Activated CD8-positive, alpha-beta T cell treated with anti-CD3 and anti-CD28 coated beads, Interleukin-2, amount 10 ng/mL, durations not matched to agents 7 days and 5 days (primary cell): Measurements from ENCODE around the gene MSLN. TPM values are rescaled to one million over a fixed set of nuclear protein-coding genes. Genes with fewer than 3 reads are reported as not detected.
"Not testable (repeated sequence)": the region's sequence is repeated elsewhere in the genome, so short reads cannot be mapped to it uniquely, and the experiment has no call there.

Experiments
- ATAC-seq: fragments of 150-1000 bp; cut with Tn5 transposase; one replicate; pipeline ENCODE4 v1.10.0; 2021; ENCODE audit warnings: moderate library complexity
- CTCF ChIA-PET: fragments of 350-600 bp; sonication (Branson Sonifier 250); formaldehyde crosslinking; loops from one replicate; lab custom pipeline; 2021; ENCODE audit warnings: antibody characterized with exemption; lab: Charles Lee
- POLR2A ChIA-PET: fragments of 350-600 bp; sonication (Branson Sonifier 250); formaldehyde crosslinking; loops from one replicate; lab custom pipeline; 2021; ENCODE audit warnings: antibody characterized with exemption; lab: Charles Lee
- DNase-seq: peaks from one replicate; pipeline ENCODE4 v3.0.0-alpha.2; 2020
- H3K27ac Mint-ChIP-seq: one replicate; pipeline ENCODE4 v1.8.0; 2021; ENCODE audit warnings: mild to moderate bottlenecking, mixed read lengths
- H3K27me3 Mint-ChIP-seq: one replicate; pipeline ENCODE4 v1.8.0; 2021; ENCODE audit warnings: low read depth, mixed read lengths
- H3K36me3 Mint-ChIP-seq: one replicate; pipeline ENCODE4 v1.8.0; 2021; ENCODE audit warnings: low read depth, mixed read lengths
- H3K4me1 Mint-ChIP-seq: one replicate; pipeline ENCODE4 v1.8.0; 2021; ENCODE audit warnings: low read depth, mixed read lengths
- H3K4me3 Mint-ChIP-seq: one replicate; pipeline ENCODE4 v1.8.0; 2021; ENCODE audit warnings: mild to moderate bottlenecking, mixed read lengths
- H3K9me3 Mint-ChIP-seq: one replicate; pipeline ENCODE4 v1.8.0; 2022; ENCODE audit warnings: mixed read lengths; ENCODE audit not compliant: insufficient read depth
- total RNA-seq, 2 experiments: library from RNA; stranded (reverse); gene quantifications; one replicate each; pipeline ENCODE4 v1.2.3, GENCODE V29; 2021

Gene MSLN
- total RNA-seq, 2 experiments from 2014 or later = not detected

GRCh38 chr16:750485-750884 is 10.0 kb upstream of the MSLN start:
- no peaks in the 10 kb centered on the region for H3K9me3 Mint-ChIP-seq
- H3K36me3 Mint-ChIP-seq = no peaks in the 10 kb centered on the region
- ChIA-PET POLR2A (no interaction called here), CTCF (interaction anchor here (3.0 kb wide), 1 partner anchor 9 kb away, joined by 15 read pairs; the partner anchor contains the start of gene CIAO3)
- H3K27ac Mint-ChIP-seq = no peak overlapping the region
- H3K27me3 Mint-ChIP-seq = peaks cover 2% of the 10 kb centered on the region
- peaks cover 2% of the 10 kb centered on the region for H3K4me1 Mint-ChIP-seq
- H3K4me3 Mint-ChIP-seq = no peak overlapping the region
- DNase-seq = no peak
- ATAC-seq = no peak

- H3K4me1 Mint-ChIP-seq = peaks cover 2% of the 10 kb centered on the region
- H3K36me3 Mint-ChIP-seq = no peaks in the 10 kb centered on the region
- ChIA-PET POLR2A (no interaction called here), CTCF (interaction anchor here (3.0 kb wide), 1 partner anchor 10 kb away, joined by 15 read pairs; the partner anchor contains the start of gene CIAO3)
- H3K9me3 Mint-ChIP-seq = no peaks in the 10 kb centered on the region
- no peak overlapping the region for H3K27ac Mint-ChIP-seq
- H3K27me3 Mint-ChIP-seq = peaks cover 2% of the 10 kb centered on the region
- DNase-seq = no peak
- H3K4me3 Mint-ChIP-seq = no peak overlapping the region
- no peak for ATAC-seq
These were observed 9.2 kb upstream of the MSLN start for GRCh38 chr16:751152-752006.

- ChIA-PET POLR2A (no interaction called here), CTCF (interaction anchor here (3.0 kb wide), 1 partner anchor 11 kb away, joined by 15 read pairs; the partner anchor contains the start of gene CIAO3)
- Mint-ChIP-seq H3K36me3 (no peaks in the 10 kb centered on the region), H3K4me3 (no peak overlapping the region), H3K4me1 (peaks cover 2% of the 10 kb centered on the region), H3K9me3 (no peaks in the 10 kb centered on the region), H3K27ac (no peak overlapping the region), H3K27me3 (peaks cover 2% of the 10 kb centered on the region)
- no peak for DNase-seq
- no peak for ATAC-seq
These were observed 8.6 kb upstream of the MSLN start for GRCh38 chr16:752007-752312.

- H3K27me3 Mint-ChIP-seq, H3K36me3 Mint-ChIP-seq, DNase-seq, POLR2A ChIA-PET, H3K4me3 Mint-ChIP-seq, CTCF ChIA-PET, H3K27ac Mint-ChIP-seq, ATAC-seq, H3K4me1 Mint-ChIP-seq, H3K9me3 Mint-ChIP-seq: not testable (repeated sequence)
These were observed 6.4 kb upstream of the MSLN start for GRCh38 chr16:754121-754607.

- no peaks in the 10 kb centered on the region for H3K9me3 Mint-ChIP-seq
- no peak overlapping the region for H3K27ac Mint-ChIP-seq
- ChIA-PET POLR2A (no interaction called here), CTCF (no interaction called here)
- H3K36me3 Mint-ChIP-seq = no peaks in the 10 kb centered on the region
- H3K27me3 Mint-ChIP-seq = peaks cover 6% of the 10 kb centered on the region
- H3K4me3 Mint-ChIP-seq = no peak overlapping the region
- peaks cover 7% of the 10 kb centered on the region for H3K4me1 Mint-ChIP-seq
- DNase-seq = no peak
- no peak for ATAC-seq
These were observed 5.9 kb upstream of the MSLN start for GRCh38 chr16:754656-755055.

- ATAC-seq (no peak), DNase-seq (no peak)
- Mint-ChIP-seq H3K36me3 (no peaks in the 10 kb centered on the region), H3K4me1 (peaks cover 7% of the 10 kb centered on the region), H3K9me3 (no peaks in the 10 kb centered on the region), H3K4me3 (no peak overlapping the region), H3K27me3 (peaks cover 6% of the 10 kb centered on the region), H3K27ac (no peak overlapping the region)
- CTCF ChIA-PET = interaction anchor here (0.8 to 1.5 kb wide), 2 partner anchors 13 to 40 kb away, joined by 3 read pairs; no protein-coding TSS in a partner anchor
- POLR2A ChIA-PET = no interaction called here
These were observed 4.1 kb upstream of the MSLN start for GRCh38 chr16:756428-756827.

- H3K27ac Mint-ChIP-seq = no peak overlapping the region
- H3K4me1 Mint-ChIP-seq = peaks cover 7% of the 10 kb centered on the region
- no peak for ATAC-seq
- H3K9me3 Mint-ChIP-seq = no peaks in the 10 kb centered on the region
- peaks cover 4% of the 10 kb centered on the region for H3K27me3 Mint-ChIP-seq
- POLR2A ChIA-PET = no interaction called here
- no peak for DNase-seq
- no peak overlapping the region for H3K4me3 Mint-ChIP-seq
- no peaks in the 10 kb centered on the region for H3K36me3 Mint-ChIP-seq
- CTCF ChIA-PET = no interaction called here
These were observed 1.2 kb upstream of the MSLN start for GRCh38 chr16:759110-759910.

- Mint-ChIP-seq H3K27ac (no peak overlapping the region), H3K36me3 (no peaks in the 10 kb centered on the region), H3K9me3 (no peaks in the 10 kb centered on the region), H3K27me3 (peaks cover 4% of the 10 kb centered on the region), H3K4me1 (peaks cover 5% of the 10 kb centered on the region), H3K4me3 (no peak overlapping the region)
- ATAC-seq = no peak
- ChIA-PET POLR2A (no interaction called here), CTCF (no interaction called here)
- DNase-seq = no peak
These were observed 469 bp upstream of the MSLN start for GRCh38 chr16:760065-760464.

GRCh38 chr16:761625-762513 is 1.3 kb downstream of the MSLN start:
- CTCF ChIA-PET = no interaction called here
- Mint-ChIP-seq H3K36me3 (no peaks in the 10 kb centered on the region), H3K9me3 (no peaks in the 10 kb centered on the region), H3K4me3 (no peak overlapping the region), H3K4me1 (peaks cover 5% of the 10 kb centered on the region), H3K27me3 (peaks cover 4% of the 10 kb centered on the region), H3K27ac (no peak overlapping the region)
- DNase-seq = no peak
- no peak for ATAC-seq
- POLR2A ChIA-PET = no interaction called here

GRCh38 chr16:762595-763268 is 2.2 kb downstream of the MSLN start:
- Mint-ChIP-seq H3K9me3 (no peaks in the 10 kb centered on the region), H3K4me1 (peaks cover 2% of the 10 kb centered on the region), H3K27ac (no peak overlapping the region), H3K36me3 (no peaks in the 10 kb centered on the region), H3K4me3 (no peak overlapping the region), H3K27me3 (peaks cover 1% of the 10 kb centered on the region)
- ChIA-PET POLR2A (no interaction called here), CTCF (no interaction called here)
- ATAC-seq = no peak
- DNase-seq = no peak
